Kidney (tissue), 14 donors: ENCODE results near the gene BNIP1. TPM values are rescaled to one million over a fixed set of nuclear protein-coding genes. Genes with fewer than 3 reads are reported as not detected.

Experiments used
- DNase-seq, 5 donors: peaks; one replicate each; pipeline ENCODE4 v3.0.0-alpha.2; 2013 to 2020
- FAIRE-seq: peaks from 2 replicates; lab custom pipeline; 2012; peaks lifted over from hg19 to GRCh38; lab: Jason Lieb, UNC
- H3K27ac ChIP-seq, 2 donors: one replicate each; pipeline ENCODE4 v1.7.0; 2013; ENCODE audit warnings: low read depth in 2 of 2, low read length in 2 of 2, inconsistent platforms in 1 of 2
- H3K27me3 ChIP-seq: one replicate; pipeline ENCODE4 v1.7.1; 2013; ENCODE audit warnings: low read length, inconsistent platforms; ENCODE audit not compliant: control insufficient read depth, insufficient read depth
- H3K36me3 ChIP-seq, 3 donors: one replicate each; pipeline versions ENCODE4 v1.7.0 to v1.7.1; 2013; ENCODE audit warnings: low read length in 3 of 3, control low read depth in 1 of 3, inconsistent platforms in 1 of 3; ENCODE audit not compliant: insufficient read depth in 3 of 3, control insufficient read depth in 2 of 3
- H3K4me1 ChIP-seq, 3 donors: one replicate each; pipeline versions ENCODE4 v1.7.0 to v1.7.1; 2013; ENCODE audit warnings: low read length in 3 of 3, inconsistent platforms in 1 of 3, low read depth in 1 of 3; ENCODE audit not compliant: control insufficient read depth in 2 of 3, insufficient read depth in 2 of 3
- H3K4me3 ChIP-seq, 3 donors: one replicate each; pipeline versions ENCODE4 v1.7.0 to v1.8.1; 2013; ENCODE audit warnings: low read length in 3 of 3, control low read depth in 1 of 3, inconsistent platforms in 1 of 3
- H3K9ac ChIP-seq, 3 donors: one replicate each; pipeline versions ENCODE4 v1.7.0 to v1.7.1; 2013; ENCODE audit warnings: low read length in 3 of 3, control low read depth in 1 of 3, inconsistent platforms in 1 of 3
- H3K9me3 ChIP-seq, 3 donors: one replicate each; pipeline versions ENCODE4 v1.7.0 to v1.7.1; 2013; ENCODE audit warnings: low read length in 3 of 3, control low read depth in 1 of 3, inconsistent platforms in 1 of 3; ENCODE audit not compliant: control insufficient read depth in 2 of 3, insufficient read depth in 1 of 3
- intact Hi-C: fragments of 100-400 bp; cut with DNase I; formaldehyde crosslinking; loops from one replicate; pipeline ENCODE4 v1.11.1; 2022
- polyA plus RNA-seq: library from polyadenylated mRNA; stranded (reverse); fragments of 350-450 nt; fragmentation: Illumina TruSeq; extraction: RNeasy Lipid Tissue Mini Kit (QIAGEN cat#74804); gene quantifications from one replicate; pipeline ENCODE4 v1.2.3, GENCODE V29; 2014; ENCODE audit warnings: low read depth, low replicate concordance; ENCODE audit not compliant: insufficient read depth
- total RNA-seq: library from RNA; stranded (reverse); fragmentation: NEBNext Ultra II Directional; extraction: Animal tissue kit (Norgen Biotek cat#: 25700); gene quantifications from one replicate; pipeline ENCODE4 v1.2.1, GENCODE V29; 2021
- TF ChIP-seq, protein P1 (sequence below): IDR thresholded peaks from 3 replicates; pipeline ENCODE4 v1.5.1; 2012; ENCODE audit warnings: mild to moderate bottlenecking, moderate library complexity, borderline replicate concordance; ENCODE audit not compliant: insufficient read depth; ENCODE audit errors: extremely low read depth
- donor health status: control.
- donor health status: control.
- donor health status: control.
- donor health status: control.
- donor health status: control.
- donor health status: DM: yes; HTN: yes; CAD: no.
- donor health status: Normal renal cell carcinoma (clear cell type).

Gene BNIP1
- total and polyA plus RNA-seq, 2 donors from 2014 or later = 10.2 to 28.7 TPM

DNA sequence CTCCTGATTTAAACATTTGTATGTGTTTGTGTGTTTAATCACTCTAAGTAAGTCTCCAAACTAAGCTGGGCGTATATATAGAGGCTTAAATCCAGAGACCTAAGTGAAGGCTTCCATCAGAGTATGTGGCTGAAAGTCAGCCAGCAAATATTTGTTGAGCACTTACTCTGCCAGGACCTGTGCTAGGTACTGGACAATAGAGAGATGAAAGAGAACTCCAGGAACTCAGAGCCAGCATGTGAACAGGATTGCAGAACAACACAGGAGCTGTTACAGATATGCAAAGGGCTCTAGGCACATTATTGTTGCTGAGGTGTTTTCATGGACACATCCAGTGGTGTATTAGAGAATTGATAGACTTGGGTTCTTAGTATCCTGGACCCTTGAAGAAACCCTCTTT is 4.7 kb upstream of the BNIP1 start:
- intact Hi-C loops = no loop called here
- Histone ChIP-seq H3K27me3 (no peaks in the 10 kb centered on the region), H3K9me3 (no peaks in the 10 kb centered on the region), H3K27ac (no peak overlapping the region), H3K4me3 (no peak overlapping the region), H3K4me1 (no peaks in the 10 kb centered on the region), H3K9ac (no peak overlapping the region), H3K36me3 (no peaks in the 10 kb centered on the region)
- TF ChIP-seq, protein P1, sequence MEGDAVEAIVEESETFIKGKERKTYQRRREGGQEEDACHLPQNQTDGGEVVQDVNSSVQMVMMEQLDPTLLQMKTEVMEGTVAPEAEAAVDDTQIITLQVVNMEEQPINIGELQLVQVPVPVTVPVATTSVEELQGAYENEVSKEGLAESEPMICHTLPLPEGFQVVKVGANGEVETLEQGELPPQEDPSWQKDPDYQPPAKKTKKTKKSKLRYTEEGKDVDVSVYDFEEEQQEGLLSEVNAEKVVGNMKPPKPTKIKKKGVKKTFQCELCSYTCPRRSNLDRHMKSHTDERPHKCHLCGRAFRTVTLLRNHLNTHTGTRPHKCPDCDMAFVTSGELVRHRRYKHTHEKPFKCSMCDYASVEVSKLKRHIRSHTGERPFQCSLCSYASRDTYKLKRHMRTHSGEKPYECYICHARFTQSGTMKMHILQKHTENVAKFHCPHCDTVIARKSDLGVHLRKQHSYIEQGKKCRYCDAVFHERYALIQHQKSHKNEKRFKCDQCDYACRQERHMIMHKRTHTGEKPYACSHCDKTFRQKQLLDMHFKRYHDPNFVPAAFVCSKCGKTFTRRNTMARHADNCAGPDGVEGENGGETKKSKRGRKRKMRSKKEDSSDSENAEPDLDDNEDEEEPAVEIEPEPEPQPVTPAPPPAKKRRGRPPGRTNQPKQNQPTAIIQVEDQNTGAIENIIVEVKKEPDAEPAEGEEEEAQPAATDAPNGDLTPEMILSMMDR = no peak
- FAIRE-seq = no peak
- DNase-seq = no peak

DNA sequence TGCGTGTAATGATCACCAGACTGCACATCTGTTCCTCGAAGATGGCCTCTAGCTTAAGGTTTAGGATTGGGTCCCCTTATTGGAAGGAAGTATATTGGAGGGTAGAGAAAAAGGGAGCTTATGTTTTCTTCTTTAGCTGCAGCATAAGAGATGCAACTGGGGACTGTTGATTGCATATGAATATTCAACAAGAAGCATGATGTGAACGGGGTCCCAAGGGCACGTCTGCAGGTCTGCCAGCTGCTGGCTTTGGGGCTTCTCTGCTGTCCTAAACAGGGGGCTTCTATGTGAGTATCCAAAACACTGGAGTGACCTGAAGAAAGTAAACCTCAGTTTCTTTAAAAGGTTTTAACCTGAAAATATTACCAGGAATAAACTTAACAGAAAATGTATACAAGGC is 3.6 kb upstream of the BNIP1 start:
- no peaks in the 10 kb centered on the region for H3K27me3 ChIP-seq
- FAIRE-seq (no peak), DNase-seq (no peak)
- no peaks in the 10 kb centered on the region for H3K9me3 ChIP-seq
- H3K9ac ChIP-seq = no peak overlapping the region
- H3K36me3 ChIP-seq = no peaks in the 10 kb centered on the region
- no peak overlapping the region for H3K4me3 ChIP-seq
- intact Hi-C loops = no loop called here
- no peaks in the 10 kb centered on the region for H3K4me1 ChIP-seq
- TF ChIP-seq, protein P1 = no peak
- no peak overlapping the region for H3K27ac ChIP-seq

DNA sequence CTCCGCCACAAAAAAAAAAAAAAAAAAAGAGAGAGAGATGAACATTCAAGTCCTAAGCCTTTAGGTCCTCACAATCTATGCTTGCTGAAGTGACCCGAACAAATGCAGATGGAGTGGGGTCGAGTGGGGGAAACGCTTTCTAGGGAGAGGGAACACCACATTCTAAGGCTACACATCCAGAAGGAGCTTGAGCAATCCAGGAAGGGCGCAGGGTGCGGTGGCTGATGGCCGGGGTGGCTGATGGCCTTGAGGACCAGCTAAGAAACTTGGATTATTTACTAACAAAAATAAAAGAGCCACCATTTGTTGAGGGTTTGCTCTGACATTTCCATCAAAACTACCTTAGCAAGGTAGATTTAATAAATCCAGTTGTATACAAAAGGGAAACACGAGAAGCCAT is 764 bp upstream of the BNIP1 start:
- TF ChIP-seq, protein P1 = no peak
- H3K27me3 ChIP-seq = no peaks in the 10 kb centered on the region
- no peak for FAIRE-seq
- DNase-seq = no peak
- H3K9ac ChIP-seq = no peak overlapping the region
- intact Hi-C loops = no loop called here
- H3K27ac ChIP-seq = no peak overlapping the region
- no peaks in the 10 kb centered on the region for H3K9me3 ChIP-seq
- H3K36me3 ChIP-seq = peaks cover 0 to 5% (median 3%) of the 10 kb centered on the region in 3 donors
- no peaks in the 10 kb centered on the region for H3K4me1 ChIP-seq
- H3K4me3 ChIP-seq = no peak overlapping the region

DNA sequence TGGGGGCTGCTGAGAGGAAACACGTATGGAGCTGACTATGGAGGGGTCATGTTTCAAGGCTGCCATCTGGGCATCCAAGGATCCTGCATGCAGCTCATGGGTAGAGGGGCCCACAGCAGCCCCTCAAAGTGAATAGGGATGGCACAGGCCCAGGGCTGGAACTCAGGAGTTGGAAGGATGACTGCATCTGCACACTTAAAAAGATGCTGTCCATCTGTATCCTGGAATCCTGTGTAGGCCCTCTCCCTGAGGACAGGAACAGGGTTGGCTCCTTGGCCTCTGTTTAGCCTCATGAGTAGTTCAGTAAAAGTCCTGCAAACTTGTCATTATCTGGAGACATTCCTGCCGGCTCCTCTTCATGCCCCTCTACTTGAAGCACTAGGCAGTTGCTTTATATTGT is 4.0 kb downstream of the BNIP1 start:
- no peak overlapping the region for H3K4me3 ChIP-seq
- FAIRE-seq (no peak), DNase-seq (no peak)
- intact Hi-C loops = no loop called here
- no peaks in the 10 kb centered on the region for H3K4me1 ChIP-seq
- no peaks in the 10 kb centered on the region for H3K9me3 ChIP-seq
- TF ChIP-seq, protein P1 = no peak
- no peaks in the 10 kb centered on the region for H3K27me3 ChIP-seq
- H3K36me3 ChIP-seq = peaks cover 2 to 17% (median 4%) of the 10 kb centered on the region in 3 donors
- no peak overlapping the region for H3K9ac ChIP-seq
- no peak overlapping the region for H3K27ac ChIP-seq
